ENCODE data around the gene CIPC.

DNA sequence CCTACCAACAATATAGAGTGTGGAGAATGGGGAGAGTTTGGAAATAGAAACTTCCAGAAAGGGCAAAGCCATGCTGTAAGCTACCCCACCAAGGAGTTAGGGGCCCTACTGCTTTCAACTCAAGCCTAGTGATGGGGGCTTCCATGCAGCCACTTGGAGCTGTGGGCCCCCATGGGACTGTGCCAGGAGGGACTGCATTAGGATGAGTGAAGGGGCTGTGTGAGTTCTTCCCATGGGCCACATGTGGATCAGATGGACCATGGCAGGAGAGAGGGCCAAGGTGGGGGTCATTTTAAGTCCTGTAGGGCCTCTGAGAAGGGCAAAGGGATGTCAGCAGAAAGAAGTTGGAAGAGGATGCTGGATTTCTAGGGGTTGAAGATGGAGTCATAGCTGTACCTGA lies 23.1 kb upstream of the CIPC start:
- TF ChIP-seq, protein P1, sequence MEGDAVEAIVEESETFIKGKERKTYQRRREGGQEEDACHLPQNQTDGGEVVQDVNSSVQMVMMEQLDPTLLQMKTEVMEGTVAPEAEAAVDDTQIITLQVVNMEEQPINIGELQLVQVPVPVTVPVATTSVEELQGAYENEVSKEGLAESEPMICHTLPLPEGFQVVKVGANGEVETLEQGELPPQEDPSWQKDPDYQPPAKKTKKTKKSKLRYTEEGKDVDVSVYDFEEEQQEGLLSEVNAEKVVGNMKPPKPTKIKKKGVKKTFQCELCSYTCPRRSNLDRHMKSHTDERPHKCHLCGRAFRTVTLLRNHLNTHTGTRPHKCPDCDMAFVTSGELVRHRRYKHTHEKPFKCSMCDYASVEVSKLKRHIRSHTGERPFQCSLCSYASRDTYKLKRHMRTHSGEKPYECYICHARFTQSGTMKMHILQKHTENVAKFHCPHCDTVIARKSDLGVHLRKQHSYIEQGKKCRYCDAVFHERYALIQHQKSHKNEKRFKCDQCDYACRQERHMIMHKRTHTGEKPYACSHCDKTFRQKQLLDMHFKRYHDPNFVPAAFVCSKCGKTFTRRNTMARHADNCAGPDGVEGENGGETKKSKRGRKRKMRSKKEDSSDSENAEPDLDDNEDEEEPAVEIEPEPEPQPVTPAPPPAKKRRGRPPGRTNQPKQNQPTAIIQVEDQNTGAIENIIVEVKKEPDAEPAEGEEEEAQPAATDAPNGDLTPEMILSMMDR (IDR thresholded peaks at IDR 0.05 in 2 of 3, conservative IDR thresholded peaks at IDR 0.05 in 1 of 3; ENCODE audit: borderline replicate concordance in 1 of 3, insufficient read depth in 1 of 3, low read depth in 2 of 3, low read length in 2 of 3), result no peak
- TF ChIP-seq, protein P2, sequence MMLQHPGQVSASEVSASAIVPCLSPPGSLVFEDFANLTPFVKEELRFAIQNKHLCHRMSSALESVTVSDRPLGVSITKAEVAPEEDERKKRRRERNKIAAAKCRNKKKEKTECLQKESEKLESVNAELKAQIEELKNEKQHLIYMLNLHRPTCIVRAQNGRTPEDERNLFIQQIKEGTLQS (IDR thresholded peaks at IDR 0.05), result no peak
- TF ChIP-seq ZNF274 (IDR thresholded peaks at IDR 0.05; ENCODE audit: low read depth, low read length), result no peak
- TF ChIP-seq JUND (IDR thresholded peaks at IDR 0.05), result no peak
- no peak for TF ChIP-seq EZH2 (IDR thresholded peaks at IDR 0.05)
